HCT116 (cell line): Measurements from ENCODE around the gene PITHD1.

Experiments used
- EGR1 ChIP-seq: IDR thresholded peaks from 2 replicates; pipeline ENCODE4 v1.6.1; 2012; ENCODE audit warnings: low read depth
- EZH2 ChIP-seq: fragments of 200-600 bp; sonication (generic); IDR thresholded peaks from 2 replicates; pipeline ENCODE4 v1.6.1; 2017; ENCODE audit warnings: antibody characterized with exemption, mixed run types
- EZH2phosphoT487 ChIP-seq: fragments of 200-600 bp; IDR thresholded peaks from 2 replicates; pipeline ENCODE4 v1.6.1; 2018; ENCODE audit warnings: antibody characterized with exemption, borderline replicate concordance
- POLR2A ChIP-seq: IDR thresholded peaks from 2 replicates; pipeline ENCODE4 v1.7.0; 2011; ENCODE audit warnings: borderline replicate concordance; ENCODE audit not compliant: insufficient read depth, insufficient read length; ENCODE audit errors: extremely low read depth
- POLR2AphosphoS5 ChIP-seq: IDR thresholded peaks from 2 replicates; pipeline ENCODE4 v1.6.1; 2011; ENCODE audit warnings: mild to moderate bottlenecking, low read depth, low read length, moderate library complexity
- ZNF274 ChIP-seq: fragments of 200-500 bp; sonication (Bioruptor generic); IDR thresholded peaks from 2 replicates; pipeline ENCODE4 v1.6.1; 2014; ENCODE audit warnings: mild to moderate bottlenecking, low read depth, low read length, inconsistent platforms
- TF ChIP-seq, protein P1 (sequence below), 3 experiments: fragments of 200-600 bp in 1 of 3; sonication (generic) in 1 of 3; IDR thresholded peaks in 2 of 3; conservative IDR thresholded peaks in 1 of 3; 2 replicates each; pipeline ENCODE4 v1.5.1; 2012 to 2017; ENCODE audit warnings: low read depth in 2 of 3, low read length in 2 of 3, antibody characterized with exemption in 1 of 3, borderline replicate concordance in 1 of 3, control low read depth in 1 of 3, mild to moderate bottlenecking in 1 of 3, mixed read lengths in 1 of 3, mixed run types in 1 of 3, moderate library complexity in 1 of 3; ENCODE audit not compliant: insufficient read depth in 1 of 3
- TF ChIP-seq, protein P2 (sequence below): IDR thresholded peaks from 2 replicates; pipeline ENCODE4 v1.6.1; 2012; ENCODE audit warnings: low read depth
- TF ChIP-seq, protein P3 (sequence below): IDR thresholded peaks from 2 replicates; pipeline ENCODE4 v1.6.1; 2012

DNA sequence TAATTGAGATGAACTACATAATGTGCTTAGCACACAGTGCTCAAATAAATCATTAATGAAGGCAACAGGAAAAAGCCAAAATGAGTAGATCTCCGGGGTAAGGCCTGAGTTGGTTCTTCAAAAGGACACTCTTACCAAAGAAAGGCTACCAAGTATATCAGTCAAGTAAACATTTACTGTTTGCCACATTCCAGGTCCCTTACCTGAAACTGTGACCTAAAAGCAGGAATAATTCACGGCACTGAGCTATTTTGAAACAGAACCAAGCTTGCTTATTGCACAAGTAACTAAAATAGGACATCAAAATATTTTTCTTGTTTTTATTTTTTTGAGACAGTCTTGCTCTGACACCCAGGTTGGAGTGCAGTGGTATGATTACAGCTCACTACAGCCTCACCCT is 2.0 kb upstream of the PITHD1 start:
- TF ChIP-seq, protein P1, sequence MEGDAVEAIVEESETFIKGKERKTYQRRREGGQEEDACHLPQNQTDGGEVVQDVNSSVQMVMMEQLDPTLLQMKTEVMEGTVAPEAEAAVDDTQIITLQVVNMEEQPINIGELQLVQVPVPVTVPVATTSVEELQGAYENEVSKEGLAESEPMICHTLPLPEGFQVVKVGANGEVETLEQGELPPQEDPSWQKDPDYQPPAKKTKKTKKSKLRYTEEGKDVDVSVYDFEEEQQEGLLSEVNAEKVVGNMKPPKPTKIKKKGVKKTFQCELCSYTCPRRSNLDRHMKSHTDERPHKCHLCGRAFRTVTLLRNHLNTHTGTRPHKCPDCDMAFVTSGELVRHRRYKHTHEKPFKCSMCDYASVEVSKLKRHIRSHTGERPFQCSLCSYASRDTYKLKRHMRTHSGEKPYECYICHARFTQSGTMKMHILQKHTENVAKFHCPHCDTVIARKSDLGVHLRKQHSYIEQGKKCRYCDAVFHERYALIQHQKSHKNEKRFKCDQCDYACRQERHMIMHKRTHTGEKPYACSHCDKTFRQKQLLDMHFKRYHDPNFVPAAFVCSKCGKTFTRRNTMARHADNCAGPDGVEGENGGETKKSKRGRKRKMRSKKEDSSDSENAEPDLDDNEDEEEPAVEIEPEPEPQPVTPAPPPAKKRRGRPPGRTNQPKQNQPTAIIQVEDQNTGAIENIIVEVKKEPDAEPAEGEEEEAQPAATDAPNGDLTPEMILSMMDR (IDR thresholded peaks at IDR 0.05 in 2 of 3, conservative IDR thresholded peaks at IDR 0.05 in 1 of 3; ENCODE audit: borderline replicate concordance in 1 of 3, insufficient read depth in 1 of 3, low read depth in 2 of 3, low read length in 2 of 3), result no peak
- TF ChIP-seq EZH2phosphoT487, result no peak
- TF ChIP-seq POLR2AphosphoS5, result no peak
- TF ChIP-seq, protein P2, sequence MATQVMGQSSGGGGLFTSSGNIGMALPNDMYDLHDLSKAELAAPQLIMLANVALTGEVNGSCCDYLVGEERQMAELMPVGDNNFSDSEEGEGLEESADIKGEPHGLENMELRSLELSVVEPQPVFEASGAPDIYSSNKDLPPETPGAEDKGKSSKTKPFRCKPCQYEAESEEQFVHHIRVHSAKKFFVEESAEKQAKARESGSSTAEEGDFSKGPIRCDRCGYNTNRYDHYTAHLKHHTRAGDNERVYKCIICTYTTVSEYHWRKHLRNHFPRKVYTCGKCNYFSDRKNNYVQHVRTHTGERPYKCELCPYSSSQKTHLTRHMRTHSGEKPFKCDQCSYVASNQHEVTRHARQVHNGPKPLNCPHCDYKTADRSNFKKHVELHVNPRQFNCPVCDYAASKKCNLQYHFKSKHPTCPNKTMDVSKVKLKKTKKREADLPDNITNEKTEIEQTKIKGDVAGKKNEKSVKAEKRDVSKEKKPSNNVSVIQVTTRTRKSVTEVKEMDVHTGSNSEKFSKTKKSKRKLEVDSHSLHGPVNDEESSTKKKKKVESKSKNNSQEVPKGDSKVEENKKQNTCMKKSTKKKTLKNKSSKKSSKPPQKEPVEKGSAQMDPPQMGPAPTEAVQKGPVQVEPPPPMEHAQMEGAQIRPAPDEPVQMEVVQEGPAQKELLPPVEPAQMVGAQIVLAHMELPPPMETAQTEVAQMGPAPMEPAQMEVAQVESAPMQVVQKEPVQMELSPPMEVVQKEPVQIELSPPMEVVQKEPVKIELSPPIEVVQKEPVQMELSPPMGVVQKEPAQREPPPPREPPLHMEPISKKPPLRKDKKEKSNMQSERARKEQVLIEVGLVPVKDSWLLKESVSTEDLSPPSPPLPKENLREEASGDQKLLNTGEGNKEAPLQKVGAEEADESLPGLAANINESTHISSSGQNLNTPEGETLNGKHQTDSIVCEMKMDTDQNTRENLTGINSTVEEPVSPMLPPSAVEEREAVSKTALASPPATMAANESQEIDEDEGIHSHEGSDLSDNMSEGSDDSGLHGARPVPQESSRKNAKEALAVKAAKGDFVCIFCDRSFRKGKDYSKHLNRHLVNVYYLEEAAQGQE, result no peak
- TF ChIP-seq, protein P3, sequence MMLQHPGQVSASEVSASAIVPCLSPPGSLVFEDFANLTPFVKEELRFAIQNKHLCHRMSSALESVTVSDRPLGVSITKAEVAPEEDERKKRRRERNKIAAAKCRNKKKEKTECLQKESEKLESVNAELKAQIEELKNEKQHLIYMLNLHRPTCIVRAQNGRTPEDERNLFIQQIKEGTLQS, result no peak
- no peak for TF ChIP-seq POLR2A
- TF ChIP-seq EZH2, result no peak
- no peak for TF ChIP-seq ZNF274
- no peak for TF ChIP-seq EGR1
